DND-41 (cell line): ENCODE results near the gene USP13.

Source experiments
- EZH2 ChIP-seq: IDR thresholded peaks from 3 replicates; pipeline ENCODE4 v1.6.1; 2012; ENCODE audit warnings: borderline replicate concordance, low read depth, mild to moderate bottlenecking, moderate library complexity, low read length, inconsistent platforms; ENCODE audit not compliant: severe bottlenecking
- TF ChIP-seq, protein P1 (sequence below): IDR thresholded peaks from 2 replicates; pipeline ENCODE4 v1.5.1; 2012; ENCODE audit warnings: borderline replicate concordance, low read length, moderate library complexity, mild to moderate bottlenecking; ENCODE audit not compliant: poor library complexity, severe bottlenecking; ENCODE audit errors: extremely low read depth

DNA sequence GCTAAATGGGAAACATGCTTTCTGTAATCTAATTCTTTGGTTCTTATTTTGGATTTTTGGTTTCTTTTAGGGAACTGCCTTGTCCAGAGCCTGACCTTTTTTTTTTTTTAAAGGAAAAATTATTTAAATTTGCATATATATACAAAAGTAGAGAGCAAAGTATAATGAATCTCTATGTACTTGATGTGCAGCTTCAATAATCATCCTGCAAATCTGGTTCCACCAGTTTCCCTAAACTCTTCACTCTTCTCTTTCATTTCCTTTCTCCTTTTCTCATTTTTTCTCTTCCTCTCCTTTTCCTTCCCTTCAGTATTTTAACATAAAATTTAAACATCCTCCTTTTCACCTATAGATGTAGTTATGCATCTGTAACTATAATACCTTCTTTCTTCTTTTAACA lies 82.5 kb downstream of the USP13 start:
- TF ChIP-seq, protein P1, sequence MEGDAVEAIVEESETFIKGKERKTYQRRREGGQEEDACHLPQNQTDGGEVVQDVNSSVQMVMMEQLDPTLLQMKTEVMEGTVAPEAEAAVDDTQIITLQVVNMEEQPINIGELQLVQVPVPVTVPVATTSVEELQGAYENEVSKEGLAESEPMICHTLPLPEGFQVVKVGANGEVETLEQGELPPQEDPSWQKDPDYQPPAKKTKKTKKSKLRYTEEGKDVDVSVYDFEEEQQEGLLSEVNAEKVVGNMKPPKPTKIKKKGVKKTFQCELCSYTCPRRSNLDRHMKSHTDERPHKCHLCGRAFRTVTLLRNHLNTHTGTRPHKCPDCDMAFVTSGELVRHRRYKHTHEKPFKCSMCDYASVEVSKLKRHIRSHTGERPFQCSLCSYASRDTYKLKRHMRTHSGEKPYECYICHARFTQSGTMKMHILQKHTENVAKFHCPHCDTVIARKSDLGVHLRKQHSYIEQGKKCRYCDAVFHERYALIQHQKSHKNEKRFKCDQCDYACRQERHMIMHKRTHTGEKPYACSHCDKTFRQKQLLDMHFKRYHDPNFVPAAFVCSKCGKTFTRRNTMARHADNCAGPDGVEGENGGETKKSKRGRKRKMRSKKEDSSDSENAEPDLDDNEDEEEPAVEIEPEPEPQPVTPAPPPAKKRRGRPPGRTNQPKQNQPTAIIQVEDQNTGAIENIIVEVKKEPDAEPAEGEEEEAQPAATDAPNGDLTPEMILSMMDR, result no peak
- no peak for TF ChIP-seq EZH2
